Activated B cell treated with CpG ODN at 0.5 μM for 24 hours (primary cell): ENCODE results near the gene ABHD15. TPM values are rescaled to one million over a fixed set of nuclear protein-coding genes. Genes with fewer than 3 reads are reported as not detected.

ENCODE experiments used
- ATAC-seq: fragments of 200-7000 bp; cut with Tn5 transposase; one replicate; pipeline ENCODE4 v1.10.0; 2021; ENCODE audit warnings: low read depth, mild to moderate bottlenecking, moderate library complexity
- CTCF ChIA-PET: fragments of 350-600 bp; sonication (Branson Sonifier 250); formaldehyde crosslinking; loops from one replicate; lab custom pipeline; 2021; ENCODE audit warnings: antibody characterized with exemption; lab: Charles Lee
- POLR2A ChIA-PET: fragments of 350-600 bp; sonication (Branson Sonifier 250); formaldehyde crosslinking; loops from one replicate; lab custom pipeline; 2021; ENCODE audit warnings: antibody characterized with exemption; lab: Charles Lee
- DNase-seq: peaks from one replicate; pipeline ENCODE4 v3.0.0; 2022
- H3K27ac Mint-ChIP-seq: one replicate; pipeline ENCODE4 v1.8.0; 2020; ENCODE audit warnings: mixed read lengths
- H3K27me3 Mint-ChIP-seq: one replicate; pipeline ENCODE4 v1.8.0; 2021; ENCODE audit warnings: mixed read lengths
- H3K36me3 Mint-ChIP-seq: one replicate; pipeline ENCODE4 v1.8.0; 2021; ENCODE audit warnings: low read depth, mixed read lengths
- H3K4me1 Mint-ChIP-seq: one replicate; pipeline ENCODE4 v1.8.0; 2021; ENCODE audit warnings: mixed read lengths
- H3K4me3 Mint-ChIP-seq: one replicate; pipeline ENCODE4 v1.8.0; 2020; ENCODE audit warnings: mild to moderate bottlenecking, mixed read lengths
- H3K9me3 Mint-ChIP-seq: one replicate; pipeline ENCODE4 v1.8.0; 2020; ENCODE audit warnings: mixed read lengths
- CTCF ChIP-seq: fragments of 200-600 bp; IDR thresholded peaks from one replicate; pipeline ENCODE4 v1.8.0; 2022; ENCODE audit warnings: antibody characterized with exemption, mild to moderate bottlenecking
- intact Hi-C: fragments of 100-400 bp; cut with micrococcal nuclease; formaldehyde crosslinking; loops from one replicate; pipeline ENCODE4 v1.15.1; 2024
- total RNA-seq: library from RNA; stranded (reverse); gene quantifications from 2 replicates; pipeline ENCODE4 v1.2.3, GENCODE V29; 2022

Gene ABHD15
- total RNA-seq, 1 donor from 2014 or later, result 11.0 TPM

DNA sequence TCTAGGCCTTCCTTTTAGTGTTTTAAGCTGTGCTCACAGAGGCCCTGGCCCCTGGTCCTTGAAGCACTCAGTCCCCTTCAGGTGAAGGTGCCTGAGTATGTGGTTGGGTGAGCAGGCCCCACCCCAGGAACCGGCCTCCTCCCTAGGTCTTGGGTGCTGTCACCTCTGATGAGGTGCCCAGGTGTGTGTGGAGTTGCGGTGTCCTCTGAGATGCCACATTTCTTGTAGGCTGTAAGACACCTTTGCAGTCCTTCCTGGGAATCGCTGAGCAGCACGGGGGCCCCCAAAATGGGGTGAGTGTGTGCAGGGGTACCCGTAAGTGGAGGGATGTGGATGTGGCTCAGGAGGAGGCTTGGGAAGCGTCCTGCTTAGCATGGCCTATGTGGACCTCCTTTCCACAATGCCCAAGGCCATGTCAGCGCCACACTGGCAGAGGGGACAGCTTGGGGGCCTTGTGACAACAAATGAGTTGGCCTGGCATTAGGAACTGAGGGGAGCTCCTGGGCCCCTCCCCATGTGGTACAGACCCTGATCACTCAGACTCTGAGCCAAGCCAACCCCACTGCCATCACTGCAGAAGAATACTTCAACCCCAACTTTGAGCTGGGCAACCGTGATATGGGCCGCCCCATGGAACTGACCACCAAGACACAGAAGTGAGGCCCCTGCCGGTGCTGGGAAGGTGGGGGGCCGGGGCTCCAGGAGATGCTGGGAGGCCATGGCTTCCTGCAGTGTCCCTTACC lies 44.7 kb upstream of the ABHD15 start:
- Mint-ChIP-seq H3K36me3 (no peaks in the 10 kb centered on the region), H3K27me3 (peaks cover 1% of the 10 kb centered on the region), H3K27ac (no peak overlapping the region), H3K4me1 (peaks cover 27% of the 10 kb centered on the region), H3K4me3 (no peak overlapping the region), H3K9me3 (no peaks in the 10 kb centered on the region)
- ATAC-seq (no peak), DNase-seq (no peak)
- ChIA-PET CTCF (interaction anchor here (1.0 kb wide), 1 partner anchor 168 kb away, joined by 3 read pairs; no protein-coding TSS in a partner anchor), POLR2A (no interaction called here)
- no peak for TF ChIP-seq CTCF
- intact Hi-C loops, result loop anchor here (10.0 kb wide), 1 partner anchor 467 kb away; no protein-coding TSS in a partner anchor

DNA sequence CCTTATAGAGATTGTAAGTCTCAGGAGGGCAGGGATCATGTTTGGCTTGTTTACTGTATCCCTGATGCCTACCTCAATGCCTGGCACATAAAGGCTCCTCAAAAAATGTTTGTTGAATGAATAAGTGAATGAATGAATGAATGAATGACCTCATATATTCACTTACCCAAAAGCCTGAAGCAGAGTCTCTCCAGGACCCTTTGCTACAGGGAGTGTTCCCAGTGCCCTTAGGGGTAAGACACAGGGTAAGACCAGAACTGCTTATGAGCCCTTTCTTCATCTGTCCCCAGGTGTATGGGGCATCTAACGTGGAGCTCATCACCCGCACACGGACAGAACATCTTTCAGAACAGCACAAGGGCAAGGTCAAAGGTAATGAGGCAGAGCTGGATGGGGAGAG lies 43.6 kb upstream of the ABHD15 start:
- no peaks in the 10 kb centered on the region for H3K36me3 Mint-ChIP-seq
- CTCF ChIA-PET, result interaction anchor here (1.0 to 1.5 kb wide), 2 partner anchors 17 to 487 kb away, joined by 3 read pairs; partner anchors contain the start of gene ANKRD13B

GRCh38 chr17:29608986-29609385 lies 42.1 kb upstream of the ABHD15 start:
- POLR2A ChIA-PET, result no interaction called here
- no peak for TF ChIP-seq CTCF
- CTCF ChIA-PET, result interaction anchor here (1.0 kb wide), 1 partner anchor 8 kb away, joined by 4 read pairs; no protein-coding TSS in a partner anchor
- H3K4me3 Mint-ChIP-seq, result no peak overlapping the region
- no peak for ATAC-seq
- no peaks in the 10 kb centered on the region for H3K27me3 Mint-ChIP-seq
- intact Hi-C loops, result no loop called here
- no peaks in the 10 kb centered on the region for H3K9me3 Mint-ChIP-seq
- no peaks in the 10 kb centered on the region for H3K36me3 Mint-ChIP-seq
- peaks cover 4% of the 10 kb centered on the region for H3K4me1 Mint-ChIP-seq
- DNase-seq, result no peak
- no peak overlapping the region for H3K27ac Mint-ChIP-seq

More for the DNA sequence above, 43.6 kb upstream of the ABHD15 start:
- no peaks in the 10 kb centered on the region for H3K9me3 Mint-ChIP-seq
- DNase-seq (no peak), ATAC-seq (no peak)
- intact Hi-C loops, result loop anchor here (10.0 kb wide), 1 partner anchor 466 kb away; no protein-coding TSS in a partner anchor
- peaks cover 18% of the 10 kb centered on the region for H3K4me1 Mint-ChIP-seq
- TF ChIP-seq CTCF, result no peak
- H3K4me3 Mint-ChIP-seq, result no peak overlapping the region
- POLR2A ChIA-PET, result no interaction called here
- no peak overlapping the region for H3K27ac Mint-ChIP-seq
- H3K27me3 Mint-ChIP-seq, result no peaks in the 10 kb centered on the region

DNA sequence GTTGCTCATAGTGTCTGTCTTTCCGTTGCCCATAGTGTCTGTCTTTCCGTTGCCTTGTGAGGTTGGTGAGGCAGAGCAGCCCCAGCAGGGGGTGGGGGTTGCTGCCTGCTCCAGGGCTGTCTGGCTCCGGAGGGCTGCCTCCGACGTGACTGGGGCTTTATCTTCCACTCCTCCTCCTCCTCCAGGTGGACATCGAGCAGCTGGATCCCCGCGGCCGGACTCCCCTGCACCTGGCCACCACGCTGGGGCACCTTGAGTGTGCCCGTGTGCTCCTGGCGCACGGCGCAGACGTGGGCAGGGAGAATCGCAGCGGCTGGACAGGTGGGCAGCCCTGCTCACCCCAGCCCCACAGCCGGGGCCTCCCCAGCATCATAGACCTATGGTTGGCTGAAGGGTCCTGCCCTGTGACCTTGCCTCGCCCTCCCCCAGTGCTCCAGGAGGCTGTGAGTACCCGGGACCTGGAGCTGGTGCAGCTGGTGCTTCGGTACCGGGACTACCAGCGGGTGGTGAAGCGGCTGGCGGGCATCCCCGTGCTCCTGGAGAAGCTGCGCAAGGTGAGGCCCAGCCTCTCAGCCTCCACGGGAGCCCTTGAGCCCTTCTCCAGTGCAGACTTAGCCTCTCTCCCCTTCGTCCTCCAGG lies 40.8 kb upstream of the ABHD15 start:
- intact Hi-C loops, result no loop called here
- Mint-ChIP-seq H3K4me3 (no peak overlapping the region), H3K36me3 (no peaks in the 10 kb centered on the region), H3K27ac (no peak overlapping the region), H3K4me1 (no peaks in the 10 kb centered on the region), H3K27me3 (no peaks in the 10 kb centered on the region), H3K9me3 (no peaks in the 10 kb centered on the region)
- TF ChIP-seq CTCF, result no peak
- ChIA-PET POLR2A (no interaction called here), CTCF (interaction anchor here (1.0 kb wide), 1 partner anchor 10 kb away, joined by 4 read pairs; no protein-coding TSS in a partner anchor)
- ATAC-seq (no peak), DNase-seq (no peak)

GRCh38 chr17:29603109-29603674 lies 36.4 kb upstream of the ABHD15 start:
- intact Hi-C loops, result no loop called here
- DNase-seq, result no peak
- ChIA-PET POLR2A (no interaction called here), CTCF (no interaction called here)
- no peak for ATAC-seq
- H3K4me3 Mint-ChIP-seq, result no peak overlapping the region
- no peaks in the 10 kb centered on the region for H3K27me3 Mint-ChIP-seq
- H3K36me3 Mint-ChIP-seq, result no peaks in the 10 kb centered on the region
- no peak overlapping the region for H3K27ac Mint-ChIP-seq
- TF ChIP-seq CTCF, result no peak
- no peaks in the 10 kb centered on the region for H3K4me1 Mint-ChIP-seq
- no peaks in the 10 kb centered on the region for H3K9me3 Mint-ChIP-seq
